GM18499 (cell line): Measurements from ENCODE around the gene RRBP1.
"Not testable (repeated sequence)": the region's sequence is repeated elsewhere in the genome, so short reads cannot be mapped to it uniquely, and the experiment has no call there.

Experiments
- ATAC-seq: cut with Tn5 transposase; IDR thresholded peaks from one replicate; pipeline ENCODE4 v1.9.1; 2021; ENCODE audit warnings: moderate number of reproducible peaks; ENCODE audit not compliant: insufficient read depth, unreplicated experiment

The RRBP1 gene

GRCh38 chr20:17709361-17710293, 27.6 kb upstream of the RRBP1 start:
- ATAC-seq, result no peak

GRCh38 chr20:17708675-17709360, 26.8 kb upstream of the RRBP1 start:
- no peak for ATAC-seq

GRCh38 chr20:17707951-17708350, 25.9 kb upstream of the RRBP1 start:
- ATAC-seq, result not testable (repeated sequence)

GRCh38 chr20:17706632-17707031, 24.6 kb upstream of the RRBP1 start:
- ATAC-seq, result no peak

- ATAC-seq, result no peak
These were observed 23.9 kb upstream of the RRBP1 start for GRCh38 chr20:17705916-17706315.

- ATAC-seq, result no peak
These were observed 22.7 kb upstream of the RRBP1 start for GRCh38 chr20:17704589-17705317.

- no peak for ATAC-seq
These were observed 19.8 kb upstream of the RRBP1 start for GRCh38 chr20:17701826-17702225.

- ATAC-seq, result no peak
These were observed 18.6 kb upstream of the RRBP1 start for GRCh38 chr20:17700637-17701036.

- no peak for ATAC-seq
These were observed 17.9 kb upstream of the RRBP1 start, which contains the start of gene BANF2 for GRCh38 chr20:17699931-17700351. TSS of gene BANF2 (plus strand) at chr20:17699966. CDS start at chr20:17725026, 25,060 bp downstream.

- no peak for ATAC-seq
These were observed 16.3 kb upstream of the RRBP1 start for GRCh38 chr20:17698384-17698783.

GRCh38 chr20:17697171-17697570, 15.1 kb upstream of the RRBP1 start:
- no peak for ATAC-seq

GRCh38 chr20:17696287-17696686, 14.2 kb upstream of the RRBP1 start:
- ATAC-seq, result no peak

- ATAC-seq, result no peak
These were observed 12.7 kb upstream of the RRBP1 start for GRCh38 chr20:17694767-17695166.

GRCh38 chr20:17693444-17694001, 11.5 kb upstream of the RRBP1 start:
- no peak for ATAC-seq

- ATAC-seq, result no peak
These were observed 9.7 kb upstream of the RRBP1 start for GRCh38 chr20:17691758-17692157.

GRCh38 chr20:17690144-17690543, 8.1 kb upstream of the RRBP1 start:
- no peak for ATAC-seq

GRCh38 chr20:17688965-17689364, 6.9 kb upstream of the RRBP1 start:
- ATAC-seq, result no peak

- ATAC-seq, result no peak
These were observed 5.8 kb upstream of the RRBP1 start for GRCh38 chr20:17687800-17688199.

- ATAC-seq, result no peak
These were observed 3.1 kb upstream of the RRBP1 start for GRCh38 chr20:17685168-17685567.

- ATAC-seq, result no peak
These were observed 2.2 kb upstream of the RRBP1 start for GRCh38 chr20:17684077-17684888.
